Panc1 (cell line): ENCODE results near the gene PHF19.

Experiments used
- TF ChIP-seq, protein P1 (sequence below): fragments of 450-650 bp; IDR thresholded peaks from 2 replicates; pipeline ENCODE4 v1.5.1; 2017; ENCODE audit warnings: mild to moderate bottlenecking
- TF ChIP-seq, protein P2 (sequence below), 2 experiments: IDR thresholded peaks; 2 replicates each; pipeline ENCODE4 v1.6.1; 2011 to 2012; ENCODE audit warnings: low read depth in 2 of 2, control low read depth in 1 of 2, low read length in 1 of 2, mild to moderate bottlenecking in 1 of 2, moderate library complexity in 1 of 2; ENCODE audit not compliant: insufficient read depth in 1 of 2

- TF ChIP-seq, protein P1, sequence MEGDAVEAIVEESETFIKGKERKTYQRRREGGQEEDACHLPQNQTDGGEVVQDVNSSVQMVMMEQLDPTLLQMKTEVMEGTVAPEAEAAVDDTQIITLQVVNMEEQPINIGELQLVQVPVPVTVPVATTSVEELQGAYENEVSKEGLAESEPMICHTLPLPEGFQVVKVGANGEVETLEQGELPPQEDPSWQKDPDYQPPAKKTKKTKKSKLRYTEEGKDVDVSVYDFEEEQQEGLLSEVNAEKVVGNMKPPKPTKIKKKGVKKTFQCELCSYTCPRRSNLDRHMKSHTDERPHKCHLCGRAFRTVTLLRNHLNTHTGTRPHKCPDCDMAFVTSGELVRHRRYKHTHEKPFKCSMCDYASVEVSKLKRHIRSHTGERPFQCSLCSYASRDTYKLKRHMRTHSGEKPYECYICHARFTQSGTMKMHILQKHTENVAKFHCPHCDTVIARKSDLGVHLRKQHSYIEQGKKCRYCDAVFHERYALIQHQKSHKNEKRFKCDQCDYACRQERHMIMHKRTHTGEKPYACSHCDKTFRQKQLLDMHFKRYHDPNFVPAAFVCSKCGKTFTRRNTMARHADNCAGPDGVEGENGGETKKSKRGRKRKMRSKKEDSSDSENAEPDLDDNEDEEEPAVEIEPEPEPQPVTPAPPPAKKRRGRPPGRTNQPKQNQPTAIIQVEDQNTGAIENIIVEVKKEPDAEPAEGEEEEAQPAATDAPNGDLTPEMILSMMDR, result no peak
- TF ChIP-seq, protein P2, sequence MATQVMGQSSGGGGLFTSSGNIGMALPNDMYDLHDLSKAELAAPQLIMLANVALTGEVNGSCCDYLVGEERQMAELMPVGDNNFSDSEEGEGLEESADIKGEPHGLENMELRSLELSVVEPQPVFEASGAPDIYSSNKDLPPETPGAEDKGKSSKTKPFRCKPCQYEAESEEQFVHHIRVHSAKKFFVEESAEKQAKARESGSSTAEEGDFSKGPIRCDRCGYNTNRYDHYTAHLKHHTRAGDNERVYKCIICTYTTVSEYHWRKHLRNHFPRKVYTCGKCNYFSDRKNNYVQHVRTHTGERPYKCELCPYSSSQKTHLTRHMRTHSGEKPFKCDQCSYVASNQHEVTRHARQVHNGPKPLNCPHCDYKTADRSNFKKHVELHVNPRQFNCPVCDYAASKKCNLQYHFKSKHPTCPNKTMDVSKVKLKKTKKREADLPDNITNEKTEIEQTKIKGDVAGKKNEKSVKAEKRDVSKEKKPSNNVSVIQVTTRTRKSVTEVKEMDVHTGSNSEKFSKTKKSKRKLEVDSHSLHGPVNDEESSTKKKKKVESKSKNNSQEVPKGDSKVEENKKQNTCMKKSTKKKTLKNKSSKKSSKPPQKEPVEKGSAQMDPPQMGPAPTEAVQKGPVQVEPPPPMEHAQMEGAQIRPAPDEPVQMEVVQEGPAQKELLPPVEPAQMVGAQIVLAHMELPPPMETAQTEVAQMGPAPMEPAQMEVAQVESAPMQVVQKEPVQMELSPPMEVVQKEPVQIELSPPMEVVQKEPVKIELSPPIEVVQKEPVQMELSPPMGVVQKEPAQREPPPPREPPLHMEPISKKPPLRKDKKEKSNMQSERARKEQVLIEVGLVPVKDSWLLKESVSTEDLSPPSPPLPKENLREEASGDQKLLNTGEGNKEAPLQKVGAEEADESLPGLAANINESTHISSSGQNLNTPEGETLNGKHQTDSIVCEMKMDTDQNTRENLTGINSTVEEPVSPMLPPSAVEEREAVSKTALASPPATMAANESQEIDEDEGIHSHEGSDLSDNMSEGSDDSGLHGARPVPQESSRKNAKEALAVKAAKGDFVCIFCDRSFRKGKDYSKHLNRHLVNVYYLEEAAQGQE (IDR thresholded peaks at IDR 0.05; ENCODE audit: insufficient read depth in 1 of 2, low read depth in 2 of 2, low read length in 1 of 2), result no peak
These were observed 23.8 kb upstream of the PHF19 start for GRCh38 chr9:120900824-120901223.
